ENCODE measurements around the gene RNF112. TPM values are rescaled to one million over a fixed set of nuclear protein-coding genes. Genes with fewer than 3 reads are reported as not detected.
A peak's percentile ranks its signal among the peaks of the same experiment; 100 is the strongest.

Gene RNF112
- total RNA-seq, 3 donors from 2014 or later (not counting 1 experiment from before 2014, with no cell fraction given) = 1.0 to 5.1 (median 5.0) TPM

- peaks cover 30% of the 10 kb centered on the region for H3K36me3 ChIP-seq (ENCODE audit: control insufficient read depth, insufficient read depth, low read length)
- no peak for TF ChIP-seq CTCF (IDR thresholded peaks at IDR 0.05)
- no peaks in the 10 kb centered on the region for H3K27me3 ChIP-seq (ENCODE audit: control insufficient read depth, insufficient read depth, low read length)
- intact Hi-C loops (cut with micrococcal nuclease) = loop anchor here (1.0 kb wide), 1 partner anchor 16 kb away; the partner anchor contains the start of gene B9D1
- DNase-seq (peak; percentile 94 to 97), ATAC-seq (peak; percentile 88 to 98 (median 95))
- H3K4me3 ChIP-seq (ENCODE audit: low read length) = peak overlapping the region; percentile 99
- H3K27me3 Mint-ChIP-seq (ENCODE audit: low read depth in 2 of 2) = no peaks in the 10 kb centered on the region
- H3K4me1 Mint-ChIP-seq = peaks cover 36 to 57% of the 10 kb centered on the region in 2 donors
- H3K4me1 ChIP-seq (ENCODE audit: control insufficient read depth, insufficient read depth, low read length) = peaks cover 38% of the 10 kb centered on the region
- peak overlapping the region; percentile 91 for H3K27ac ChIP-seq (ENCODE audit: low read length)
- no peaks in the 10 kb centered on the region for H3K9me3 Mint-ChIP-seq
- no peaks in the 10 kb centered on the region for H3K9me3 ChIP-seq (ENCODE audit: control insufficient read depth, insufficient read depth, low read length)
- WGBS (ENCODE audit: insufficient coverage) = under 1% methylated on average over 67 of the region's 67 CpGs
- H3K4me3 Mint-ChIP-seq = peak overlapping the region; percentile 99
- peak overlapping the region; percentile 97 to 98 for H3K27ac Mint-ChIP-seq
- H3K36me3 Mint-ChIP-seq = no peaks in the 10 kb centered on the region
Observed at GRCh38 chr17:19377602-19378415, 33.2 kb upstream of the RNF112 start.

DNA sequence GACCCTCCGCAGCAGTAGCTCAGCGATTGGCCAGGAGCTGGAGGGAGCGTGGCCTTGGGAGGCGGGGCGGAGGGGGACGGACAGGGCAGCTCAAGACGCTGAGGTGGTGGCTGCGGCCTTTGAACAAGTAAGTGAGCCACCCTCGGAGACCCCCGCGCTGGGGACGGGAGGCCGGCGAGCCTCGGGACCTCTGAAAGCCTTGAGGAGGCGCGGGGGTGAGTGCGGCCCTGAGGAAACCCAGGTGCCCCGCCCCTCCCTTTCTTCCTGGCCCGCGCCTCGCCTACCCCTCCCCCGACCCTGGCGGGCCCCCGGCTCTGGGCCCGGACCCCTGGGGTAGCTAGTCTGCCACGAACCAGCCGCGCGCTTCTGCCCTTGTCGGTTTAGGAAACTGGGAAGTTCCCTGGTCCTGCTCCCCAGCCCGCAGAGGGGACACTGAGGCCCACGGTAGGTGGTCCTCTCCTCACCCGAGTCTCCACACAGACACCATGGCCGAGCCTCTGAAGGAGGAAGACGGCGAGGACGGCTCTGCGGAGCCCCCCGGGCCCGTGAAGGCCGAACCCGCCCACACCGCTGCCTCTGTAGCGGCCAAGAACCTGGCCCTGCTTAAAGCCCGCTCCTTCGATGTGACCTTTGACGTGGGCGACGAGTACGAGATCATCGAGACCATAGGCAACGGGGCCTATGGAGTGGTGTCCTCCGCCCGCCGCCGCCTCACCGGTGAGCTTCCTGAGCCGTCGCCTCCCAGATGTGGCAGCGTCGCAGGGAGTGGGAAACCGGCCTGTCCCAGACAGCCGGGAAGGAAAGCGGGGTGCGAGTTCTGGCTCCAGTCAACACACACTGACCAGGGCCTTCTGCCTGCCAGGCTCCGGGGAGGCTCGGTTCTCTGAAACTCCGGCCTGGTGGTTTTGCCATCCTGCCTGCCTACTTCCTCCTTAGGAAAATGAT, 32.3 kb upstream of the RNF112 start, which contains the start of gene MAPK7:
TSS of gene MAPK7 (plus strand) at position 83 of the 945 bp plus-strand sequence. CDS start at position 486, 403 bp downstream.
- DNase-seq = no peak
- H3K9me3 Mint-ChIP-seq = no peaks in the 10 kb centered on the region
- no peaks in the 10 kb centered on the region for H3K27me3 Mint-ChIP-seq (ENCODE audit: low read depth in 2 of 2)
- ATAC-seq = peak in 1 of 3 donors; percentile 2
- H3K4me1 Mint-ChIP-seq = peaks cover 35 to 52% of the 10 kb centered on the region in 2 donors
- H3K36me3 Mint-ChIP-seq = no peaks in the 10 kb centered on the region
- peak within 1 kb of the TSS; percentile 99 for H3K4me3 Mint-ChIP-seq
- H3K4me1 ChIP-seq (ENCODE audit: control insufficient read depth, insufficient read depth, low read length) = peaks cover 29% of the 10 kb centered on the region
- H3K9me3 ChIP-seq (ENCODE audit: control insufficient read depth, insufficient read depth, low read length) = no peaks in the 10 kb centered on the region
- peak within 1 kb of the TSS; percentile 91 for H3K27ac ChIP-seq (ENCODE audit: low read length)
- no peak for TF ChIP-seq CTCF (IDR thresholded peaks at IDR 0.05)
- no peaks in the 10 kb centered on the region for H3K27me3 ChIP-seq (ENCODE audit: control insufficient read depth, insufficient read depth, low read length)
- WGBS (ENCODE audit: insufficient coverage) = 28% methylated on average over 69 of the region's 69 CpGs
- H3K36me3 ChIP-seq (ENCODE audit: control insufficient read depth, insufficient read depth, low read length) = peaks cover 37% of the 10 kb centered on the region
- H3K4me3 ChIP-seq (ENCODE audit: low read length) = peak within 1 kb of the TSS; percentile 99
- intact Hi-C loops (cut with micrococcal nuclease) = loop anchor here (1.0 kb wide), 1 partner anchor 16 kb away; the partner anchor contains the start of gene B9D1
- H3K27ac Mint-ChIP-seq = peak within 1 kb of the TSS; percentile 97 to 98

DNA sequence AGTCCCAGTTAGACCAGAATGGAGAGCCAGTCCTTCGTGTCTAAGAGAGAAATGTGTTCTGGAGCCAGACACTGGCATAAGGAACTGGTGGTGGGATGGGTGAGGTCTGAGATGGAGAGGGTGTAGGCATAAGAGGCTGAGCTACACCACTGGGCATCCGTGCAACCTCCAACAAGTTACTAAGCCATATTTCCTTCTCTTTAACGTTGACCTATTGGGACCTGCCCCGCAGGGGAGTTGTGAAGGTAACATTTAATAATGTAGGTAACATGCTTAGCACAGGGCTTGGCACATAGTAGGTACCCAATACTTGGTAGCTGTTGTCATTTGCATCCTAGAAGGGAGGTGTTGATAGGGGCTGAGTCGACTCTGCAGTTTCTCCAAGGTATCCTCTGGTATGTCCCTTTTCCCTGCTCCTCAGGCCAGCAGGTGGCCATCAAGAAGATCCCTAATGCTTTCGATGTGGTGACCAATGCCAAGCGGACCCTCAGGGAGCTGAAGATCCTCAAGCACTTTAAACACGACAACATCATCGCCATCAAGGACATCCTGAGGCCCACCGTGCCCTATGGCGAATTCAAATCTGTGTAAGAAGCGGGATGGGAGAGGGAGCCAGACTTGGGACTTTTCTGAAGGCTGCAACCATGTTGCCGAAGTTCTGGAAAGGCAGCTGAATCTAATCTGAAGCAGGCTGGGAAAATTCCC, 31.5 kb upstream of the RNF112 start:
- no peaks in the 10 kb centered on the region for H3K9me3 ChIP-seq (ENCODE audit: control insufficient read depth, insufficient read depth, low read length)
- Mint-ChIP-seq H3K27ac (peak overlapping the region; percentile 21 to 98), H3K9me3 (no peaks in the 10 kb centered on the region), H3K36me3 (no peaks in the 10 kb centered on the region), H3K4me3 (peak overlapping the region; percentile 99), H3K27me3 (ENCODE audit: low read depth in 2 of 2) (no peaks in the 10 kb centered on the region), H3K4me1 (peaks cover 34 to 52% of the 10 kb centered on the region in 2 donors)
- peaks cover 46% of the 10 kb centered on the region for H3K36me3 ChIP-seq (ENCODE audit: control insufficient read depth, insufficient read depth, low read length)
- DNase-seq (peak in 1 of 2 donors; percentile 27), ATAC-seq (no peak)
- peaks cover 25% of the 10 kb centered on the region for H3K4me1 ChIP-seq (ENCODE audit: control insufficient read depth, insufficient read depth, low read length)
- 94% methylated on average over 12 of the region's 13 CpGs for WGBS (ENCODE audit: insufficient coverage)
- H3K4me3 ChIP-seq (ENCODE audit: low read length) = no peak overlapping the region
- TF ChIP-seq CTCF (IDR thresholded peaks at IDR 0.05) = no peak
- no peaks in the 10 kb centered on the region for H3K27me3 ChIP-seq (ENCODE audit: control insufficient read depth, insufficient read depth, low read length)
- no peak overlapping the region for H3K27ac ChIP-seq (ENCODE audit: low read length)
- intact Hi-C loops (cut with micrococcal nuclease) = no loop called here

All from natural killer cell (primary cell).